Measurements from ENCODE around the gene ATP8B4.

GRCh38 chr15:49848282-49848724 is 270.7 kb downstream of the ATP8B4 start:
- TF ChIP-seq CTCF (conservative IDR thresholded peaks at IDR 0.05; ENCODE audit: low read length) = no peak
- no peak for TF ChIP-seq EZH2phosphoT487 (IDR thresholded peaks at IDR 0.05; ENCODE audit: borderline replicate concordance)

Data from Loucy (cell line).